HCT116 (cell line): Measurements from ENCODE around the gene ADGRD1.

Experiments used
- CEBPB ChIP-seq: IDR thresholded peaks from 2 replicates; pipeline ENCODE4 v1.6.1; 2012; ENCODE audit warnings: low read depth
- ELF1 ChIP-seq: IDR thresholded peaks from 2 replicates; pipeline ENCODE4 v1.6.1; 2012; ENCODE audit warnings: low read depth, borderline replicate concordance
- EZH2 ChIP-seq: fragments of 200-600 bp; sonication (generic); IDR thresholded peaks from 2 replicates; pipeline ENCODE4 v1.6.1; 2017; ENCODE audit warnings: antibody characterized with exemption, mixed run types
- EZH2phosphoT487 ChIP-seq: fragments of 200-600 bp; IDR thresholded peaks from 2 replicates; pipeline ENCODE4 v1.6.1; 2018; ENCODE audit warnings: antibody characterized with exemption, borderline replicate concordance
- POLR2A ChIP-seq: IDR thresholded peaks from 2 replicates; pipeline ENCODE4 v1.7.0; 2011; ENCODE audit warnings: borderline replicate concordance; ENCODE audit not compliant: insufficient read depth, insufficient read length; ENCODE audit errors: extremely low read depth
- POLR2AphosphoS5 ChIP-seq: IDR thresholded peaks from 2 replicates; pipeline ENCODE4 v1.6.1; 2011; ENCODE audit warnings: mild to moderate bottlenecking, low read depth, low read length, moderate library complexity
- SIN3A ChIP-seq: IDR thresholded peaks from 2 replicates; pipeline ENCODE4 v1.6.1; 2012; ENCODE audit warnings: low read depth
- SRF ChIP-seq: IDR thresholded peaks from 2 replicates; pipeline ENCODE4 v1.6.1; 2012; ENCODE audit warnings: low read depth
- TF ChIP-seq, protein P1 (sequence below), 3 experiments: fragments of 200-600 bp in 1 of 3; sonication (generic) in 1 of 3; IDR thresholded peaks in 2 of 3; conservative IDR thresholded peaks in 1 of 3; 2 replicates each; pipeline ENCODE4 v1.5.1; 2012 to 2017; ENCODE audit warnings: low read depth in 2 of 3, low read length in 2 of 3, antibody characterized with exemption in 1 of 3, borderline replicate concordance in 1 of 3, control low read depth in 1 of 3, mild to moderate bottlenecking in 1 of 3, mixed read lengths in 1 of 3, mixed run types in 1 of 3, moderate library complexity in 1 of 3; ENCODE audit not compliant: insufficient read depth in 1 of 3

DNA sequence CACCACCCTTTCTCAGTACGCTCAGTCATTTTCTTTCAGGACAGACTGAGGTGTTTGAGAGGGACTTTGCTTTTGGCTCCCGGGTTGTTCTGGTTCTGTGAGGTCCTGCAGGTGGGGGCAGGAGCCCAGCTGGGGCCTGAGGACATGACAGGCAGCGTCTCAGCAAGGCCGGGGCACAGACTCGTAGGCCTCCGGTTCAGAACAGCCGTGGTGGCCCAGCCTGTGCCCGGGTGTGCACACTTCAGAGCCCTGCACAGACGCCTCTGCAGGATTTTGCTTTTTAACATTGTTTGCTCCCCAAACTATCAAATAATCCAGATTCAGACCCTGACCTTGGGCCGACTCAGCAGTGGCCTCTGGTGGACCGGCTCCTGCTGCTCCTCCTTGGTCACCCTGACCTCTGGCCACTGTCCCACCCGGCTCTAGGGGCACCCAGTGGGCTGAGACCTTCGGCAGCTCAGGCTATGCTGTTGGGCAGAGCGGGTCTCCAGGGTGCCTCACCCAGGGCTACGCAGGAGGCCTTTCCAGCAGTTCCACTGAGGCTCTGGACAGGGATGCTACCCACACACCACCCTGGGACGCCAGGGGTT is 65.2 kb downstream of the ADGRD1 start:
- TF ChIP-seq, protein P1, sequence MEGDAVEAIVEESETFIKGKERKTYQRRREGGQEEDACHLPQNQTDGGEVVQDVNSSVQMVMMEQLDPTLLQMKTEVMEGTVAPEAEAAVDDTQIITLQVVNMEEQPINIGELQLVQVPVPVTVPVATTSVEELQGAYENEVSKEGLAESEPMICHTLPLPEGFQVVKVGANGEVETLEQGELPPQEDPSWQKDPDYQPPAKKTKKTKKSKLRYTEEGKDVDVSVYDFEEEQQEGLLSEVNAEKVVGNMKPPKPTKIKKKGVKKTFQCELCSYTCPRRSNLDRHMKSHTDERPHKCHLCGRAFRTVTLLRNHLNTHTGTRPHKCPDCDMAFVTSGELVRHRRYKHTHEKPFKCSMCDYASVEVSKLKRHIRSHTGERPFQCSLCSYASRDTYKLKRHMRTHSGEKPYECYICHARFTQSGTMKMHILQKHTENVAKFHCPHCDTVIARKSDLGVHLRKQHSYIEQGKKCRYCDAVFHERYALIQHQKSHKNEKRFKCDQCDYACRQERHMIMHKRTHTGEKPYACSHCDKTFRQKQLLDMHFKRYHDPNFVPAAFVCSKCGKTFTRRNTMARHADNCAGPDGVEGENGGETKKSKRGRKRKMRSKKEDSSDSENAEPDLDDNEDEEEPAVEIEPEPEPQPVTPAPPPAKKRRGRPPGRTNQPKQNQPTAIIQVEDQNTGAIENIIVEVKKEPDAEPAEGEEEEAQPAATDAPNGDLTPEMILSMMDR (IDR thresholded peaks at IDR 0.05 in 2 of 3, conservative IDR thresholded peaks at IDR 0.05 in 1 of 3; ENCODE audit: borderline replicate concordance in 1 of 3, insufficient read depth in 1 of 3, low read depth in 2 of 3, low read length in 2 of 3), result no peak
- TF ChIP-seq POLR2A (no peak), EZH2phosphoT487 (no peak), ELF1 (no peak), EZH2 (no peak), POLR2AphosphoS5 (no peak), SRF (no peak), SIN3A (no peak), CEBPB (no peak)
